Activated T-cell treated with anti-CD3 and anti-CD28 coated beads, Interleukin-2, amount 50 U/mL, for 72 hours (primary cell): ENCODE data around the gene CACNA2D4. TPM values are rescaled to one million over a fixed set of nuclear protein-coding genes. Genes with fewer than 3 reads are reported as not detected.

Experiments
- ATAC-seq, 2 donors: fragments of 150-1000 bp; cut with Tn5 transposase; replicated peaks in 1 of 2; 2 replicates each; pipeline ENCODE4 v1.10.0; 2021; ENCODE audit warnings: moderate library complexity in 2 of 2, mild to moderate bottlenecking in 1 of 2
- DNase-seq, 2 donors: peaks; one replicate each; pipeline ENCODE4 v3.0.0; 2021 to 2022; ENCODE audit warnings: mixed read lengths in 1 of 2
- H3K27ac Mint-ChIP-seq: one replicate; pipeline ENCODE4 v1.8.0; 2022; ENCODE audit warnings: mild to moderate bottlenecking, moderate library complexity, mixed read lengths
- H3K27me3 Mint-ChIP-seq: one replicate; pipeline ENCODE4 v1.8.0; 2022; ENCODE audit warnings: low read depth, mixed read lengths
- H3K36me3 Mint-ChIP-seq, 2 donors: one replicate each; pipeline ENCODE4 v1.8.0; 2022; ENCODE audit warnings: mixed read lengths in 2 of 2, mild to moderate bottlenecking in 1 of 2; ENCODE audit not compliant: insufficient read depth in 2 of 2
- H3K4me1 Mint-ChIP-seq: one replicate; pipeline ENCODE4 v1.8.0; 2022; ENCODE audit warnings: low read depth, mixed read lengths
- H3K4me3 Mint-ChIP-seq, 2 donors: one replicate each; pipeline ENCODE4 v1.8.0; 2022; ENCODE audit warnings: mild to moderate bottlenecking in 2 of 2, mixed read lengths in 2 of 2, moderate library complexity in 2 of 2
- H3K9me3 Mint-ChIP-seq, 2 donors: one replicate each; pipeline ENCODE4 v1.8.0; 2022; ENCODE audit warnings: mixed read lengths in 2 of 2
- total RNA-seq, 2 donors: library from RNA; stranded (reverse); gene quantifications; one replicate each; pipeline ENCODE4 v1.2.3, GENCODE V29; 2022

CACNA2D4 gene
- total RNA-seq, 2 donors from 2014 or later, result 6.0 to 7.2 TPM

DNA sequence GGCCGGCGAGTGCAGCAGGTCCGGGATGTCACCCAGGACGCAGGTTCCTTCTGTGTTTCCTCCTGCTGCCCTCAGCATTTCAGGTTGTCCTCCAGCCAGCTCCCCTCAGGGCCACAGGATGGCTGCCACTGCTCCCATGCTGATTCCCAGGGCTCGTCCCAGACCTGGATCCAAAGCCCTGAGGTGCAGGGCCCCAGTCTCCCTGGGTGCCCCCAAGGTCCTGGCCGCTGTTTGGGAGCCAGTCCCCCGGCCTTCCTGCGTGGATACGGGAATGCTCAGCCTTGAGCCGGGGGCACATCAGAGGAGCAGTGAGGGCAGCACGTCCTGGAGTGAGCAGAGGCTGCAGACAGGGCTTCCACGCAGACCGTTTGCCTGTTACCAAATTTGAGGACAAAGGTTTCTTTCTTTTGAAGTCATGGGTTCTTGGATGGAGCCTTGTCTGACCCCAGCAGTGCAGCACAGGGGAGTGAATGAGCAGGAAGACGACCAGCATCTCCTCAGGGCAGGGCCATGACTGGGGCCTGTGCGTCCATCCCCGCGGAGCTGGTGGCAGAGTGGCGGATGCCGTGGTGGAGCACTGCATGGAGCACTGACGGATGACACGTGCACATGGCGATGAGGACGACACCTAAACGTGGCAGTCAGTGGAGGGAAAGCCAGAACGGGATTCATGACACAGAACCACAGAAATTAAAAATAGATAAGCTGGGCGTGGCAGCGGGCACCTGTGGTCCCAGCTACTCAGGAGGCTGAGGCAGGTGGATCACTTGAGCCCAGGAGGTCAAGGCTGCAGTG, 12.5 kb upstream of the CACNA2D4 start:
- H3K36me3 Mint-ChIP-seq, result no peaks in the 10 kb centered on the region
- no peak overlapping the region for H3K4me3 Mint-ChIP-seq
- ATAC-seq (no peak), DNase-seq (no peak)
- H3K27me3 Mint-ChIP-seq, result no peaks in the 10 kb centered on the region
- no peak overlapping the region for H3K27ac Mint-ChIP-seq
- peaks cover 6% of the 10 kb centered on the region for H3K4me1 Mint-ChIP-seq
- no peaks in the 10 kb centered on the region for H3K9me3 Mint-ChIP-seq

DNA sequence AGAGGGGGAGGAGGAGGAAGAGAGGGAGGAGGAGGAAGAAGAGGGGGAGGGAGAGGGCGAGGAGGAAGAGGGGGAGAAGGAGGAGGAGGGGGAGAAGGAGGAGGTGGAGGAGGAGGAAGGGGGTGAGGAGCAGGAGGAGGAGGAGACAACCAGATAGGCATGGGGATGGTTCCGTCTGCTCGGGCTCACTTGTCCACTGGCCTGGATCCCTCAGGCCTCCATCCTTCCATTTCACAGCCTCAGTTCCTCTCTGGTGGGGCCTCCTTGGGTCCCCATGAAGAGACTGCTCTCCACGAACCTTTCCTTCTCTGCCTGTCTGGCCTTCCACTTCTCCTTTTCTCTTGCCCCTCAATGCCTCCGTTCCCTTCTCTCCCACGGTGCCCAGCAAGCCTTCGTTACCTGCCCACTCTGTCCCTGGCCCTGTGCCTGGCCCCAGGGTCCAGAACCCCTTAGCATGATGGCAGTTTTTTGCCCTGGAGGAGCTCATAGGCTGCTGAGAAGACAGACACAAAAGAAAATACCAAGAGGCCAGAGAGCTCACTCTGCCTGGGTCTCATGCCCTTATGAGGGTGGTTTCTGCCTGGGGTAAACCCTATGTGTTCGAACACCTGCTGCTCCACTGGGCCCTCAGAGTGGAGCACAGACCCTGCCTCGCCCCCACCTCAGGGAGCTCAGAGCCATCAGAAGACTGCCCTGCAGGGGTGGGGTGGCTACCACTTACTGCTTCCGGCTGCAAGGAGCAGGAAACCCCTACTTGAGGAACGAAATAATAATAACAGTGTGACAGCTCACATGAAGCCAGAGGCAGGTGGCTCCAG, 11.7 kb upstream of the CACNA2D4 start:
- Mint-ChIP-seq H3K9me3 (no peaks in the 10 kb centered on the region), H3K27ac (no peak overlapping the region), H3K27me3 (no peaks in the 10 kb centered on the region), H3K4me3 (no peak overlapping the region), H3K4me1 (peaks cover 6% of the 10 kb centered on the region), H3K36me3 (no peaks in the 10 kb centered on the region)
- ATAC-seq (no peak), DNase-seq (no peak)

DNA sequence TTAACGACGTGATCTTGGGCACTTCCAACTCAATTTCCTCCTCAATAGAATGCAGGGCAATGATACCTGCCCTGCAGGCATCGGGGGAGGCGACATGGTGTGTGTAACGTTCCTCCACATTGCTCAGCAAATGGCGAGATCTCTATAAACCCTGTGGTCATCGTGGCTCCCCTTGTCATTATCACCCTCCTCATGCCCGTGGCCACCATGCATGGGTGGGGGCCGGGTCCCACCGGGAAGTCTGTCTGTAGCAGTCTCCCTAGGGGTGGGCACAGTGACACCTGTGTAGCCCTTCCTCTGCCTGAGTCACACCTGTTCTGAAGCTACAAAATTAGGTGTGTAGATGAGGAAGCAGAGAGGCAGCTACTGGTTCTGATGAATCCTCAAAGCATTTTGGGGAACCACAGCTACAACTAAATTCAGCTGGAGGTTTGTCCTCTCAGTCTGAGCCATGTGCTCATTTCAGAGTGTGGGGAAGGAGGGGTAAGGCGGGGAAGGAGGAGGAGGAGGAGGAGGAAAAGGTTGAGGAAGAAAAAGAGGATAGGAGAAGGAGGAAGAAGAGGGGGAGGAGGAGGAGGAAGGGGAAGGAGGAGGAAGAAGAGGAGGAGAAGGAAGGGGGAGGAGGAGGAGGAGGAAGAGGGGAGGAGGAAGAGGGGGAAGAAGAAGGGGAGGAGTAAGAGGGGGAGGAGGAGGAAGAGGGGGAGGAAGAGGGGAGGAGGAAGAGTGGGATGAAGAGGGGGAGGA, 11.0 kb upstream of the CACNA2D4 start:
- H3K4me3 Mint-ChIP-seq, result no peak overlapping the region
- ATAC-seq, result no peak
- H3K27me3 Mint-ChIP-seq, result no peaks in the 10 kb centered on the region
- no peak for DNase-seq
- no peaks in the 10 kb centered on the region for H3K36me3 Mint-ChIP-seq
- H3K9me3 Mint-ChIP-seq, result no peaks in the 10 kb centered on the region
- no peak overlapping the region for H3K27ac Mint-ChIP-seq
- H3K4me1 Mint-ChIP-seq, result peaks cover 11% of the 10 kb centered on the region

DNA sequence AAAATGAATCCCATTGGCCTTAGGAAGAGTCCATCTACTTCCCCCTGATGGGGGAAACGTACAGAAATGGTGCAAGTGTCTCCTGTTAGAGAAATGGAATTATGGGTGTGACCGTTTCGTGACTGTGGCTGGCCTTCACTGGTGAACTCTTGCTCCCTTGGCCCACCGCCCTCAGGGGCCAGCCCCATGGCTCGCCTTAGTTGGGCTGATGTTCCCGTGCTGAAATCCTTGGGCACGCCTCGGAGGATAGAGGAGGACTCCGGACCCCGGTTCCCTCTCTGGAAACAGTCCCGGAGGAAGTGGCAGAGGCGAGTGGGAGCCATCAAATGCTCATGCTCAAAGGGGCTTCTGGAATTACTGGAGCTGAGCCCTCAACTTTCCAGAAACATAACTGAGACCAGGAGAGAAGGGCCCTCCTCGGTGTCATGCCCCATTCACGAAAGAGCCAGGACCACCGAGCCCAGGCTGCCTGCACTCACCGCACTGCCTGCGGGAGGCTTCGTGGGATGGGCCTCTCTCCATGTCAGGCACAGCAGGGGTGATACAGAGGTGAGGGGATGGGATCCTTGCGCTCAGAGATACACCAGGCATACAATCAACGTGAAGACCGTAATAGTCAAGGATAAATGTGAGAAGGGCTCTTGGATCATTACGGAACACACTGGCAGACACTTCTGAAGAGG, 10.1 kb upstream of the CACNA2D4 start:
- no peak overlapping the region for H3K27ac Mint-ChIP-seq
- H3K9me3 Mint-ChIP-seq, result no peaks in the 10 kb centered on the region
- DNase-seq, result no peak

DNA sequence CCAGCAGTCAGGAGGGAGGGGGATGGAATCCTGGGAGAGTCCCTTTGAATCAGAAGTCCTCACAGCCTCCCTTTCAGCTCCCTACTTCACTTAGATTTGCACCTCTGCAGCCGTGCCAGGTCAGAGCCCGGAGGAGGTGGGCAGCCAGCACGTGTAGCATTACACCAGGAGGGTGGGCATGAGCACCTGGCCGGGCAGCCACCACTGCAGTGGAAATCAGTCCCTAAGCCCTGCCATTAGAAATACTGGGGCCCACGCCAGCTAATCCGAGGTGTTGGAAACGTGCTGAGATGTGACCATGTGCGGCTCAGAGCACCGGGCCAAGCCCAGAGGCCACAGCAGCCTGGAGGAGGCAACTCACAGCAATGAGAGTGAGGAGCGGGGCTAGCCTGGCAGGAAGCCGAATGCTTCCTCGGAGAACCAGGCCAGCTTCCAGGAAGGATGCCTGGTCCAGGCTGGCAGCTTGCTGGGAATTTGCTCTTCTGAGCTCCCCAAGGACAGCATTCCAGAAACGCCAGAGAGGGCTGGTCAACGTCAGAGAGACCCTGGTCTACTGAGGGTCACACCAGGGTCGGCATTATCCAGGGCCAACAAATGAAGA, 9.4 kb upstream of the CACNA2D4 start:
- Mint-ChIP-seq H3K4me3 (no peak overlapping the region), H3K4me1 (peaks cover 16% of the 10 kb centered on the region), H3K27me3 (no peaks in the 10 kb centered on the region), H3K27ac (no peak overlapping the region), H3K36me3 (no peaks in the 10 kb centered on the region), H3K9me3 (no peaks in the 10 kb centered on the region)
- DNase-seq, result no peak
- no peak for ATAC-seq

More for the DNA sequence above, 10.1 kb upstream of the CACNA2D4 start:
- Mint-ChIP-seq H3K27me3 (no peaks in the 10 kb centered on the region), H3K4me1 (peaks cover 13% of the 10 kb centered on the region), H3K4me3 (no peak overlapping the region), H3K36me3 (no peaks in the 10 kb centered on the region)
- no peak for ATAC-seq

DNA sequence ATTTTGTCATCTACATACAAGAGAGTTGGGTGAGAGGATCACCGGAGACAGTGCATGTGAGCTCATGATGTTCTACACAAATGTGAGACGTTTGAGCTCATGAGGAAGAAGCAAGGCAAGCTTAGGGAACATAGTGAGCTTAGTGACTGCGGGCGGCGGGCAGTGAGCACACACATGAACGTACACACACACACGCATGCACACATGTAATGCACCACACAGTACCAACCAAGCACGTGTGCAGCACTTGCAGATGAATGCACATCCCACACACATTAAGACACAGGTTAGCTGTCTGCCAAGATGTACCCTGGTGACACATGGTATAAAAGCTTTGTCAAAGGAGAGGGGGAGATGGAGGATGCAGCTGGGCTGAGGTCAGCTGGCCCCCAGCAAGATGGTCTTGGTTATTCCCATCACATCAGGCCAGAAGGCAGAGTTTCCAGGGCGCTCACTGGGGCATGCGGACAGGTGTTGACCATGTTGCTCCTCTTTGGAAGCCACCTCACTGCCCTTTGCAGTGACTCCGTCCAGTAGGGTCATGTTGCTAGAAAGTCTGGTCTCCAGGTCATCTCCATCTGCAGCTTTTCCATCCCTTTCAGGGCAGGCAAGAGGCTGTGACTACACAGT, 8.7 kb upstream of the CACNA2D4 start:
- Mint-ChIP-seq H3K27ac (no peak overlapping the region), H3K9me3 (no peaks in the 10 kb centered on the region), H3K4me1 (peaks cover 16% of the 10 kb centered on the region), H3K4me3 (no peak overlapping the region), H3K27me3 (no peaks in the 10 kb centered on the region), H3K36me3 (no peaks in the 10 kb centered on the region)
- no peak for DNase-seq
- ATAC-seq, result no peak

DNA sequence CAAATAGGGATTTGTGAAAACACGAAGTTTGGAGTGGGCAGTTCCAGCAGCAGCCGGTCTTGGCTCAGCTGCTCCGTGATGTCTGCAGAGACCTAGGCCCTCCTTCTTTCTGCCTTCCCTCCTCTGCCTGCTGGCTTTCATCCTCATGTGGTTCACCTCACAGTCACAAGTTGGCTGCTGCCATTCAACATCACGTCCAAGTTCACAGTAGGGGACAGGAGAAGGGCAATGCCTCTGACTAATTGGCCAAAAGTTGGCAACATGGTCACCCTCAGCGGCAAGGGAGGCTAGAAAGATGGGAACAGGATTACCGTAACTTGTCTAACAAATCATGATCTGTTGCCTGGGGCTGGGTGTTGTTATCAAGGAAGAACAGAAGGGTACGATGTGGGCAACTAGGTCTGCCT, 7.8 kb upstream of the CACNA2D4 start:
- Mint-ChIP-seq H3K9me3 (no peaks in the 10 kb centered on the region), H3K36me3 (no peaks in the 10 kb centered on the region), H3K4me1 (peaks cover 16% of the 10 kb centered on the region), H3K4me3 (no peak overlapping the region), H3K27me3 (no peaks in the 10 kb centered on the region), H3K27ac (no peak overlapping the region)
- ATAC-seq (no peak), DNase-seq (no peak)

DNA sequence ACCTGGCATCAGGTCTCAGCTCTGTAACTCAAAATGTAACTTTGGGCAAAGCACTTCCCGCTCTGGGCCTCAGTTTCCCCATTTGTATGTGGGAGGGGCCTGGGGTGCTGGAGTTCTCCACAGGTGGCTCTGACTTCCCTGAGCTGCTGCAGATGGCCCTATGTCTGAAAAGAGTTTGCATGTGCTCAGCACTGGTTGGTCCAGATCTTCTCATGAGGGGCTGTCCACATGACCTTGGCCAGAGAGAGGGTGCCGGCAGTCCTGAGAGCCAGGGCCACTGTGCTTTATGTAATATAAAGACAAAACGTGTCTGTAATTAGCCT, 7.2 kb upstream of the CACNA2D4 start:
- no peak overlapping the region for H3K27ac Mint-ChIP-seq
- no peaks in the 10 kb centered on the region for H3K9me3 Mint-ChIP-seq
- H3K4me1 Mint-ChIP-seq, result peaks cover 16% of the 10 kb centered on the region

DNA sequence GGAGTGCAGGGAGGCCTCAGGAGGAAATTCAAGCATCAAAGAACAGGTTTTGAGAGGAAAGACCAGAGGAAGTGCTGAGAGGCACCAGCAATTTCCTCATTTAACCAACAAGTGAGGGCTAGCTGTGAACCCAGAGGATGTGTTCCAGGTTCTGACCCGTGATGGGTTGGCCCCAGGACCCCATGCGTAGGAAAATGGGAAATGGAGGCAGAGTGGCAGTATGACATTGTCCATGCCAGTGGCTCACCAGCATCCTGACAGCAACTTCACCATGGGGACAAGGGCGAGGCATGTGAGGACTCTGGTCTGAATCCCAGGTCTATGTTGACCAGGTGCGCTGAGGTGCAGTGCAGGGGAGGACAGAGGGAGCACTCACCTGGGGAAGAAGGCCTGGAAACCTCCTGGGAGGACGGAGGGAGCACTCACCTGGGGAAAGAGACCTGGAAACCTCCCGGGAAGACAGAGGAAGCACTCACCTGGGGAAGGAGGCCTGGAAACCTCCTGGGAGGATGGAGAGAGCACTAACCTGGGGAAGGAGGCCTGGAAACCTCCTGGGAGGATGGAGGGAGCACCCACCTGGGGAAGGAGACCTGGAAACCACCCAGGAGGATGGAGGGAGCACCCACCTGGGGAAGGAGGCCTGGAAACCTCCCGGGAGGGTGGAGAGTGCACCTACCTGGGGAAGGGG, 6.7 kb upstream of the CACNA2D4 start:
- Mint-ChIP-seq H3K36me3 (no peaks in the 10 kb centered on the region), H3K4me1 (peaks cover 16% of the 10 kb centered on the region), H3K27ac (no peak overlapping the region), H3K27me3 (peaks cover 6% of the 10 kb centered on the region), H3K9me3 (no peaks in the 10 kb centered on the region), H3K4me3 (no peak overlapping the region)
- ATAC-seq (no peak), DNase-seq (no peak)

More for the DNA sequence above, 7.2 kb upstream of the CACNA2D4 start:
- DNase-seq (no peak), ATAC-seq (no peak)
- no peak overlapping the region for H3K4me3 Mint-ChIP-seq
- no peaks in the 10 kb centered on the region for H3K36me3 Mint-ChIP-seq
- peaks cover under 1% of the 10 kb centered on the region for H3K27me3 Mint-ChIP-seq

DNA sequence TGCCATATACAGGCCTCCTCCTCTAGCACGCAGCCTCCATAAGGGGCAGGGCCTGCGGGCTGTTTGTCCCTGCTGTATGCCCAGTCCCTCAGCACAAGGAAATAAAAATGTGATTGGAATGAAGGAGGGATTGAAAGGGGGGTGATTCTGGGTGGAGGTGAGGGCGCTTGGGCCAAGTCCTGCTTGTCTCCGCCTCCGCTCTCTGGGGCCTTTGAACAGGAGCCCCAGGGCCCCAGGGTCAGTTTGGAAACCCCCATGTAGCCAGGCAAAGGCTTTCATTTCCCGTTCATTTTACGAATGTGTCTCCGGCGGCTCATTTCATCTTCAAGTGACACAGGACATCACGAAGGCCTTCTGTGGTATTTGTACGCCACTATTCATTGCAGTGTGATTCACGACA, 4.5 kb upstream of the CACNA2D4 start:
- H3K27me3 Mint-ChIP-seq, result peaks cover 6% of the 10 kb centered on the region
- no peak overlapping the region for H3K4me3 Mint-ChIP-seq
- H3K9me3 Mint-ChIP-seq, result no peaks in the 10 kb centered on the region
- no peaks in the 10 kb centered on the region for H3K36me3 Mint-ChIP-seq
- H3K4me1 Mint-ChIP-seq, result peaks cover 10% of the 10 kb centered on the region
- ATAC-seq (no peak), DNase-seq (no peak)
- no peak overlapping the region for H3K27ac Mint-ChIP-seq

DNA sequence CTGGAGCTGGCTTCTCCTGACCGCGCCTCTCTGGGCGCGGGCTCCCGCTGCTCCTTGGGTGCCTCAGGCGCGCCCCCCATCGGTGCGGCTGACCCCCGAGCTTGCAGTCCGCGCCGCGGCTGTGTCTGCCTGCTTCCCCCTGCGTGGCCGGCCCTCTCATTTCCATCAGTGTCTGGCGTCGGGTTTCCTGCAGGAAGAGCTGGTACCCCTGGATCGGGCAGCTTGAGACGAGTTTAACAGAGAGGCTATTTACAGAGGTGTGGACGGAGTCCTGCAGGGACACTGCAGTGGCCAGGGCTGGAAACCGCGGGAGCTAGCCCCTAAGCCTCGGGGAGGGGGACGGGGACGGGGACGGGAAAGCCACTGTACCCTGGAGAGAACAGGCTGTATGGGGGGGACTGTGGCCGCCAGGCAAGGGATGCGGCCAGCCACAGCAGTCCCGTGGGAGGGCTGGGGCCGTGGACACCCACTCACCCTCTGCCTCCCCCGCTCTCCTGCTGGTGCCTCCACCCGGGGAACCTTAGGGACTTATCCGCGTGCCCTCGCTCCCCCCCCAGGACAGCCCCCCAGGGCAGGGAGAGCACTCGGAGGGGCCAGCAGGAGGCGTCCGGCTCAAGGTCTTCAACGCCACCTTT, 3.7 kb upstream of the CACNA2D4 start:
- peaks cover 10% of the 10 kb centered on the region for H3K4me1 Mint-ChIP-seq
- no peaks in the 10 kb centered on the region for H3K36me3 Mint-ChIP-seq
- DNase-seq (no peak), ATAC-seq (no peak)
- H3K27ac Mint-ChIP-seq, result no peak overlapping the region
- H3K4me3 Mint-ChIP-seq, result no peak overlapping the region
- peaks cover 6% of the 10 kb centered on the region for H3K27me3 Mint-ChIP-seq
- no peaks in the 10 kb centered on the region for H3K9me3 Mint-ChIP-seq
